ENCODE data around the gene CDC20.

Gene CDC20

GRCh38 chr1:43404353-43404752 lies 45.6 kb downstream of the CDC20 start:
- ChIA-PET CTCF (no interaction called here), POLR2A (no interaction called here)
- TF ChIP-seq TARDBP (IDR thresholded peaks at IDR 0.05) (no peak), NFRKB (IDR thresholded peaks at IDR 0.05) (no peak), ZNF384 (IDR thresholded peaks at IDR 0.05) (no peak), LEF1 (IDR thresholded peaks at IDR 0.05; ENCODE audit: borderline replicate concordance) (no peak), FOXM1 (IDR thresholded peaks at IDR 0.05; ENCODE audit: borderline replicate concordance) (no peak), HDGF (IDR thresholded peaks at IDR 0.05; ENCODE audit: borderline replicate concordance) (no peak), FOXK2 (IDR thresholded peaks at IDR 0.05) (no peak), SUZ12 (IDR thresholded peaks at IDR 0.05) (no peak), SP1 (IDR thresholded peaks at IDR 0.05) (no peak), CTBP1 (IDR thresholded peaks at IDR 0.05; ENCODE audit: borderline replicate concordance) (no peak), FOXA1 (IDR thresholded peaks at IDR 0.05) (no peak), BHLHE40 (IDR thresholded peaks at IDR 0.05; ENCODE audit: borderline replicate concordance) (no peak)
- no peak for DNase-seq (ENCODE audit: extremely low spot score)

GRCh38 chr1:43405219-43405875 lies 46.6 kb downstream of the CDC20 start:
- CTCF ChIA-PET = no interaction called here

GRCh38 chr1:43405876-43406234 lies 47.1 kb downstream of the CDC20 start:
- ChIA-PET CTCF (no interaction called here), POLR2A (no interaction called here)
- DNase-seq (ENCODE audit: extremely low spot score) = no peak
- TF ChIP-seq PKNOX1 (IDR thresholded peaks at IDR 0.05) = no peak
- no peak for TF ChIP-seq LEF1 (IDR thresholded peaks at IDR 0.05; ENCODE audit: borderline replicate concordance)
- TF ChIP-seq ZNF384 (IDR thresholded peaks at IDR 0.05) = no peak
- TF ChIP-seq BHLHE40 (IDR thresholded peaks at IDR 0.05; ENCODE audit: borderline replicate concordance) = no peak
- no peak for TF ChIP-seq SP1 (IDR thresholded peaks at IDR 0.05)
- no peak for TF ChIP-seq TARDBP (IDR thresholded peaks at IDR 0.05)
- no peak for TF ChIP-seq ARNT (IDR thresholded peaks at IDR 0.05)
- TF ChIP-seq FOXA1 (IDR thresholded peaks at IDR 0.05) = no peak
- TF ChIP-seq SUZ12 (IDR thresholded peaks at IDR 0.05) = no peak
- TF ChIP-seq L3MBTL2 (conservative IDR thresholded peaks at IDR 0.05) = no peak
- TF ChIP-seq ELF4 (IDR thresholded peaks at IDR 0.05) = no peak
- TF ChIP-seq FOXK2 (IDR thresholded peaks at IDR 0.05) = no peak
- no peak for TF ChIP-seq CTBP1 (IDR thresholded peaks at IDR 0.05; ENCODE audit: borderline replicate concordance)
- TF ChIP-seq FOXM1 (IDR thresholded peaks at IDR 0.05; ENCODE audit: borderline replicate concordance) = no peak
- no peak for TF ChIP-seq NFRKB (IDR thresholded peaks at IDR 0.05)
- TF ChIP-seq HDGF (IDR thresholded peaks at IDR 0.05; ENCODE audit: borderline replicate concordance) = no peak

More at GRCh38 chr1:43405219-43405875, 46.6 kb downstream of the CDC20 start:
- no peak for TF ChIP-seq FOXA1 (IDR thresholded peaks at IDR 0.05)
- no peak for TF ChIP-seq BHLHE40 (IDR thresholded peaks at IDR 0.05; ENCODE audit: borderline replicate concordance)
- TF ChIP-seq TARDBP (IDR thresholded peaks at IDR 0.05) = no peak
- no peak for TF ChIP-seq SP1 (IDR thresholded peaks at IDR 0.05)
- no peak for TF ChIP-seq ZNF384 (IDR thresholded peaks at IDR 0.05)
- no peak for TF ChIP-seq PKNOX1 (IDR thresholded peaks at IDR 0.05)
- no peak for TF ChIP-seq CTBP1 (IDR thresholded peaks at IDR 0.05; ENCODE audit: borderline replicate concordance)
- TF ChIP-seq FOXK2 (IDR thresholded peaks at IDR 0.05) = no peak
- no peak for TF ChIP-seq LEF1 (IDR thresholded peaks at IDR 0.05; ENCODE audit: borderline replicate concordance)
- TF ChIP-seq FOXM1 (IDR thresholded peaks at IDR 0.05; ENCODE audit: borderline replicate concordance) = no peak
- TF ChIP-seq L3MBTL2 (conservative IDR thresholded peaks at IDR 0.05) = no peak
- no peak for TF ChIP-seq HDGF (IDR thresholded peaks at IDR 0.05; ENCODE audit: borderline replicate concordance)
- TF ChIP-seq NFRKB (IDR thresholded peaks at IDR 0.05) = no peak
- no peak for TF ChIP-seq SUZ12 (IDR thresholded peaks at IDR 0.05)
- no peak for TF ChIP-seq ELF4 (IDR thresholded peaks at IDR 0.05)
- no peak for DNase-seq (ENCODE audit: extremely low spot score)
- POLR2A ChIA-PET = no interaction called here

- TF ChIP-seq NFRKB (IDR thresholded peaks at IDR 0.05) (no peak), SUZ12 (IDR thresholded peaks at IDR 0.05) (no peak), FOXK2 (IDR thresholded peaks at IDR 0.05) (no peak), HDGF (IDR thresholded peaks at IDR 0.05; ENCODE audit: borderline replicate concordance) (no peak), SP1 (IDR thresholded peaks at IDR 0.05) (no peak), FOXM1 (IDR thresholded peaks at IDR 0.05; ENCODE audit: borderline replicate concordance) (no peak), ELF4 (IDR thresholded peaks at IDR 0.05) (no peak), L3MBTL2 (conservative IDR thresholded peaks at IDR 0.05) (no peak), FOXA1 (IDR thresholded peaks at IDR 0.05) (no peak), CTBP1 (IDR thresholded peaks at IDR 0.05; ENCODE audit: borderline replicate concordance) (no peak), ZNF384 (IDR thresholded peaks at IDR 0.05) (no peak), PKNOX1 (IDR thresholded peaks at IDR 0.05) (no peak), BHLHE40 (IDR thresholded peaks at IDR 0.05; ENCODE audit: borderline replicate concordance) (no peak), LEF1 (IDR thresholded peaks at IDR 0.05; ENCODE audit: borderline replicate concordance) (no peak), ARNT (IDR thresholded peaks at IDR 0.05) (no peak), TARDBP (IDR thresholded peaks at IDR 0.05) (no peak)
- no peak for DNase-seq (ENCODE audit: extremely low spot score)
- ChIA-PET POLR2A (interaction anchor here (1.2 kb wide), 1 partner anchor 20 kb away, joined by 3 read pairs; no protein-coding TSS in a partner anchor), CTCF (no interaction called here)
Measured at GRCh38 chr1:43410571-43410970, 51.8 kb downstream of the CDC20 start.
